ENCODE measurements around the gene PIK3R1. TPM values are rescaled to one million over a fixed set of nuclear protein-coding genes. Genes with fewer than 3 reads are reported as not detected.

The PIK3R1 gene
- total RNA-seq, 1 donor from 2014 or later: 24.2 TPM

- Histone ChIP-seq H3K4me3 (no peak overlapping the region), H3K27ac (no peak overlapping the region), H3K4me1 (peaks cover 29% of the 10 kb centered on the region), H3K27me3 (no peaks in the 10 kb centered on the region), H3K79me2 (ENCODE audit: low read depth) (peaks cover 21% of the 10 kb centered on the region), H2AFZ (replicated peaks) (no peak overlapping the region), H3K9ac (no peak overlapping the region), H3K36me3 (no peaks in the 10 kb centered on the region), H3F3A (ENCODE audit: low read depth) (no peaks in the 10 kb centered on the region), H4K20me1 (ENCODE audit: low read depth) (peaks cover 7% of the 10 kb centered on the region), H3K9me3 (ENCODE audit: low read depth) (no peaks in the 10 kb centered on the region), H3K4me2 (no peak overlapping the region)
- DNase-seq (ENCODE audit: low spot score): no peak
- TF ChIP-seq CTCF (IDR thresholded peaks at IDR 0.05): no peak
- TF ChIP-seq EZH2 (IDR thresholded peaks at IDR 0.05): no peak
- no peak for TF ChIP-seq EZH2phosphoT487 (IDR thresholded peaks at IDR 0.05)
- H3K9me3 Mint-ChIP-seq: no peaks in the 10 kb centered on the region
- no peak overlapping the region for H3K4me3 Mint-ChIP-seq
- no peak overlapping the region for H3K27ac Mint-ChIP-seq
- H3K36me3 Mint-ChIP-seq: peaks cover 12% of the 10 kb centered on the region
- peaks cover 53% of the 10 kb centered on the region for H3K4me1 Mint-ChIP-seq
- H3K27me3 Mint-ChIP-seq (ENCODE audit: insufficient read depth, low read depth): no peaks in the 10 kb centered on the region
Measured at GRCh38 chr5:68253624-68254585, 38.3 kb downstream of the PIK3R1 start.

- Histone ChIP-seq H4K20me1 (ENCODE audit: low read depth) (peaks cover 7% of the 10 kb centered on the region), H3K27ac (no peak overlapping the region), H3K9ac (no peak overlapping the region), H3K4me2 (no peak overlapping the region), H3K36me3 (no peaks in the 10 kb centered on the region), H3K4me1 (peaks cover 29% of the 10 kb centered on the region), H3K9me3 (ENCODE audit: low read depth) (no peaks in the 10 kb centered on the region), H3K27me3 (no peaks in the 10 kb centered on the region), H3F3A (ENCODE audit: low read depth) (no peaks in the 10 kb centered on the region), H3K79me2 (ENCODE audit: low read depth) (peaks cover 21% of the 10 kb centered on the region), H3K4me3 (no peak overlapping the region), H2AFZ (replicated peaks) (no peak overlapping the region)
- Mint-ChIP-seq H3K4me3 (no peak overlapping the region), H3K9me3 (no peaks in the 10 kb centered on the region), H3K4me1 (peaks cover 47% of the 10 kb centered on the region), H3K27ac (no peak overlapping the region), H3K36me3 (peaks cover 6% of the 10 kb centered on the region), H3K27me3 (ENCODE audit: insufficient read depth, low read depth) (no peaks in the 10 kb centered on the region)
- TF ChIP-seq EZH2 (IDR thresholded peaks at IDR 0.05) (no peak), CTCF (IDR thresholded peaks at IDR 0.05) (no peak), EZH2phosphoT487 (IDR thresholded peaks at IDR 0.05) (no peak)
- no peak for DNase-seq (ENCODE audit: low spot score)
Measured at GRCh38 chr5:68254810-68255209, 39.3 kb downstream of the PIK3R1 start.

GRCh38 chr5:68255305-68256120 is 40.0 kb downstream of the PIK3R1 start:
- TF ChIP-seq EZH2 (IDR thresholded peaks at IDR 0.05): no peak
- TF ChIP-seq CTCF (IDR thresholded peaks at IDR 0.05): no peak
- TF ChIP-seq EZH2phosphoT487 (IDR thresholded peaks at IDR 0.05): no peak
- no peak overlapping the region for H3K4me3 ChIP-seq

More at GRCh38 chr5:68255305-68256120, 40.0 kb downstream of the PIK3R1 start:
- Histone ChIP-seq H4K20me1 (ENCODE audit: low read depth) (peaks cover 7% of the 10 kb centered on the region), H2AFZ (replicated peaks) (no peak overlapping the region), H3K9me3 (ENCODE audit: low read depth) (no peaks in the 10 kb centered on the region), H3K79me2 (ENCODE audit: low read depth) (peaks cover 21% of the 10 kb centered on the region), H3F3A (ENCODE audit: low read depth) (no peaks in the 10 kb centered on the region), H3K27me3 (no peaks in the 10 kb centered on the region), H3K9ac (no peak overlapping the region), H3K4me1 (peaks cover 26% of the 10 kb centered on the region), H3K27ac (no peak overlapping the region), H3K36me3 (no peaks in the 10 kb centered on the region), H3K4me2 (no peak overlapping the region)
- Mint-ChIP-seq H3K9me3 (no peaks in the 10 kb centered on the region), H3K4me1 (peaks cover 40% of the 10 kb centered on the region), H3K36me3 (peaks cover 5% of the 10 kb centered on the region), H3K4me3 (no peak overlapping the region), H3K27me3 (ENCODE audit: insufficient read depth, low read depth) (no peaks in the 10 kb centered on the region), H3K27ac (no peak overlapping the region)
- DNase-seq (ENCODE audit: low spot score): no peak

All from neural progenitor cell (in vitro differentiated cells).